Measurements from ENCODE around the gene OR10S1. TPM values are rescaled to one million over a fixed set of nuclear protein-coding genes. Genes with fewer than 3 reads are reported as not detected.

Gene OR10S1
- total RNA-seq, 1 donor from 2014 or later = not detected

- Mint-ChIP-seq H3K36me3 (ENCODE audit: low read depth) (no peaks in the 10 kb centered on the region), H3K27me3 (no peaks in the 10 kb centered on the region), H3K4me3 (no peak overlapping the region), H3K27ac (no peak overlapping the region), H3K4me1 (no peaks in the 10 kb centered on the region), H3K9me3 (peaks cover 7% of the 10 kb centered on the region)
- TF ChIP-seq, protein P1, sequence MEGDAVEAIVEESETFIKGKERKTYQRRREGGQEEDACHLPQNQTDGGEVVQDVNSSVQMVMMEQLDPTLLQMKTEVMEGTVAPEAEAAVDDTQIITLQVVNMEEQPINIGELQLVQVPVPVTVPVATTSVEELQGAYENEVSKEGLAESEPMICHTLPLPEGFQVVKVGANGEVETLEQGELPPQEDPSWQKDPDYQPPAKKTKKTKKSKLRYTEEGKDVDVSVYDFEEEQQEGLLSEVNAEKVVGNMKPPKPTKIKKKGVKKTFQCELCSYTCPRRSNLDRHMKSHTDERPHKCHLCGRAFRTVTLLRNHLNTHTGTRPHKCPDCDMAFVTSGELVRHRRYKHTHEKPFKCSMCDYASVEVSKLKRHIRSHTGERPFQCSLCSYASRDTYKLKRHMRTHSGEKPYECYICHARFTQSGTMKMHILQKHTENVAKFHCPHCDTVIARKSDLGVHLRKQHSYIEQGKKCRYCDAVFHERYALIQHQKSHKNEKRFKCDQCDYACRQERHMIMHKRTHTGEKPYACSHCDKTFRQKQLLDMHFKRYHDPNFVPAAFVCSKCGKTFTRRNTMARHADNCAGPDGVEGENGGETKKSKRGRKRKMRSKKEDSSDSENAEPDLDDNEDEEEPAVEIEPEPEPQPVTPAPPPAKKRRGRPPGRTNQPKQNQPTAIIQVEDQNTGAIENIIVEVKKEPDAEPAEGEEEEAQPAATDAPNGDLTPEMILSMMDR (IDR thresholded peaks at IDR 0.05) = no peak
- DNase-seq (no peak), ATAC-seq (ENCODE audit: low read depth) (no peak)
- intact Hi-C loops (cut with micrococcal nuclease) = no loop called here
- POLR2A ChIA-PET = no interaction called here
- CTCF ChIA-PET = no interaction called here
Observed at GRCh38 chr11:123979311-123979710, 1.7 kb upstream of the OR10S1 start.

GRCh38 chr11:123976770-123977560, 616 bp downstream of the OR10S1 start:
- intact Hi-C loops (cut with micrococcal nuclease) = no loop called here
- ChIA-PET POLR2A (no interaction called here), CTCF (no interaction called here)
- Mint-ChIP-seq H3K4me3 (no peak overlapping the region), H3K36me3 (ENCODE audit: low read depth) (no peaks in the 10 kb centered on the region), H3K27ac (no peak overlapping the region), H3K27me3 (no peaks in the 10 kb centered on the region), H3K9me3 (peaks cover 2% of the 10 kb centered on the region), H3K4me1 (no peaks in the 10 kb centered on the region)
- DNase-seq (no peak), ATAC-seq (ENCODE audit: low read depth) (no peak)
- TF ChIP-seq, protein P1 (IDR thresholded peaks at IDR 0.05) = no peak

DNA sequence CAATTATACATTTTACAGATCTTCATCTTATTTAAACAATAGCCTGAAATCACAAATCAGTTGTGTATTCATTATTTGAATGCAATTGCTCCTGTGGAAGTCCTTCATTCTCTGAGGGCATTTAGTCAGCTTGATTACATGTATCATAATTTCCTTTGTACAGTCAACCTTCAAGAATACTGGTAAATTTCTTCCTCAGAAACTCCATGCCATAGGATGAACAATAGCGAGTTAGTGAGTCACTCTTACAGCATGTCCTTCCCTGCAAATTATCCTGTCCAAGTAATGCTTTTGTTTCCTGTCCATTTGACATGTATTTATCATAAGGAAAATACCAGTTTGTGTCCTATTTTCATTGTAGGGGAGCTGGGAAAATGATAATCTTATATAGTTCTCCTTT, 3.8 kb downstream of the OR10S1 start:
- ATAC-seq (ENCODE audit: low read depth) (no peak), DNase-seq (no peak)
- Mint-ChIP-seq H3K36me3 (ENCODE audit: low read depth) (no peaks in the 10 kb centered on the region), H3K9me3 (peaks cover 2% of the 10 kb centered on the region), H3K27me3 (no peaks in the 10 kb centered on the region), H3K4me1 (no peaks in the 10 kb centered on the region), H3K4me3 (no peak overlapping the region), H3K27ac (no peak overlapping the region)
- intact Hi-C loops (cut with micrococcal nuclease) = no loop called here
- ChIA-PET CTCF (no interaction called here), POLR2A (no interaction called here)
- TF ChIP-seq, protein P1 (IDR thresholded peaks at IDR 0.05) = no peak

- no peak overlapping the region for H3K4me3 Mint-ChIP-seq
- intact Hi-C loops (cut with micrococcal nuclease) = no loop called here
- peaks cover 3% of the 10 kb centered on the region for H3K27me3 Mint-ChIP-seq
- DNase-seq (no peak), ATAC-seq (ENCODE audit: low read depth) (no peak)
- peaks cover 11% of the 10 kb centered on the region for H3K9me3 Mint-ChIP-seq
- ChIA-PET POLR2A (no interaction called here), CTCF (no interaction called here)
- no peak overlapping the region for H3K27ac Mint-ChIP-seq
- TF ChIP-seq, protein P1 (IDR thresholded peaks at IDR 0.05) = no peak
- no peaks in the 10 kb centered on the region for H3K36me3 Mint-ChIP-seq (ENCODE audit: low read depth)
- H3K4me1 Mint-ChIP-seq = no peaks in the 10 kb centered on the region
Observed at GRCh38 chr11:123956752-123957151, 20.8 kb downstream of the OR10S1 start.

- intact Hi-C loops (cut with micrococcal nuclease) = no loop called here
- no peaks in the 10 kb centered on the region for H3K36me3 Mint-ChIP-seq (ENCODE audit: low read depth)
- ATAC-seq (ENCODE audit: low read depth) = no peak
- no peaks in the 10 kb centered on the region for H3K4me1 Mint-ChIP-seq
- H3K27ac Mint-ChIP-seq = no peak overlapping the region
- CTCF ChIA-PET = no interaction called here
- no peak for DNase-seq
- peaks cover 2% of the 10 kb centered on the region for H3K27me3 Mint-ChIP-seq
- POLR2A ChIA-PET = no interaction called here
- TF ChIP-seq, protein P1 (IDR thresholded peaks at IDR 0.05) = no peak
- no peak overlapping the region for H3K4me3 Mint-ChIP-seq
- no peaks in the 10 kb centered on the region for H3K9me3 Mint-ChIP-seq
Observed at GRCh38 chr11:123945132-123945531, 32.4 kb downstream of the OR10S1 start.

Data from activated B cell treated with CpG ODN at 0.5 μM for 24 hours (primary cell).